GM18867 (cell line): ENCODE measurements around the gene CCIN.
A peak's percentile ranks its signal among the peaks of the same experiment; 100 is the strongest.

Source experiments
- ATAC-seq: cut with Tn5 transposase; IDR thresholded peaks from one replicate; pipeline ENCODE4 v1.9.1; 2021; ENCODE audit warnings: mild to moderate bottlenecking, moderate library complexity; ENCODE audit not compliant: unreplicated experiment

Gene CCIN

GRCh38 chr9:36189976-36190375, 20.8 kb downstream of the CCIN start:
- no peak for ATAC-seq

DNA sequence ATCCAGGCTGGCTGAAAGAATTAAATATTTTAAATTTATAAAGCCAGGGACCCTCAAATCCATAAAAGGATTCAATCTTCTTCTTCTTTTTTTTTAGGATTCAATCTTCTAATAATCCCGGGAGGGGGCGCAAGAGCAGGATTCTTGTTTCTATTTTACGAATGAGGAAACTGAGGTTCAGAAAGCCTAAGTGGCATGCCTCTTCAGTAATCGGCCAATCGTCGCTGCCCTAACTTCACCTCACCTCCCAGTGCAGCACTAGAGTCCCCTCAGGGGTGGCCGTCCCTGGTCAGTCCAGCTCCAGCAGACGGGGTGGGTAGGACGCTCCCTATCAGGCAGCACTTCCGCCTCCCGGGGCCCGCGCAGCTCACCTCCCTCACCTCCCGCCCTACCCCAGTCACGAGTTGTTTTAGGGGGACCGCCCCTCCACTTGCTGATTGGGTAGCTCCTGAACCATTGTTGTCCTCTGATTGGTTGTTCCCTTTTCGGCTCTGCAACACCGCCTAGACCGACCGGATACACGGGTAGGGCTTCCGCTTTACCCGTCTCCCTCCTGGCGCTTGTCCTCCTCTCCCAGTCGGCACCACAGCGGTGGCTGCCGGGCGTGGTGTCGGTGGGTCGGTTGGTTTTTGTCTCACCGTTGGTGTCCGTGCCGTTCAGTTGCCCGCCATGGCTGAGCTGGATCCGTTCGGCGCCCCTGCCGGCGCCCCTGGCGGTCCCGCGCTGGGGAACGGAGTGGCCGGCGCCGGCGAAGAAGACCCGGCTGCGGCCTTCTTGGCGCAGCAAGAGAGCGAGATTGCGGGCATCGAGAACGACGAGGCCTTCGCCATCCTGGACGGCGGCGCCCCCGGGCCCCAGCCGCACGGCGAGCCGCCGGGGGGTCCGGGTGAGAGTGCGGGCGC, 21.5 kb downstream of the CCIN start, which contains the start of gene CLTA:
Gene CLTA (plus strand): TSS at position 534 of the 902 bp plus-strand sequence. CDS start 136 bp downstream, at position 670.
- peak; percentile 97 for ATAC-seq

- peak; percentile 9 for ATAC-seq
Observed at GRCh38 chr9:36191290-36191645, 22.1 kb downstream of the CCIN start.

DNA sequence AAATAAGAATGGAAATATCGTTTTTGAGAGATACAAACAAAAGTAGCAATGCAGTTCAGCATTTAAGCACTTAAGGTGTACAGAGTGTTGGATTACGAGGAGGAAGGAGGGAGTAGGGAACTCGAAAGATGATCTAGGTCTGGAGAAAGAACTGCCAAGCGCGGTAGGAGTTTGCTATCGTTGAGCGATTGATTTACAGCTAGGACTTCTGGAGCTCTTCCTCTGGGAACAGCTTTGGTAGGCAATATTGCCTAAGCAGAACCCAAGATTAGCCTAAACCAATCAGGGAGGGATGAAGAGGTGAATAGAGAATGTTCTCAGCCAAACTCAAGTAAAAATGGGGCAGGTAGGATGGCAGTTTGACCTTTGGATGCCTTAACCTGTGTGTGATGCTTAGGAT, 22.5 kb downstream of the CCIN start:
- ATAC-seq = no peak

DNA sequence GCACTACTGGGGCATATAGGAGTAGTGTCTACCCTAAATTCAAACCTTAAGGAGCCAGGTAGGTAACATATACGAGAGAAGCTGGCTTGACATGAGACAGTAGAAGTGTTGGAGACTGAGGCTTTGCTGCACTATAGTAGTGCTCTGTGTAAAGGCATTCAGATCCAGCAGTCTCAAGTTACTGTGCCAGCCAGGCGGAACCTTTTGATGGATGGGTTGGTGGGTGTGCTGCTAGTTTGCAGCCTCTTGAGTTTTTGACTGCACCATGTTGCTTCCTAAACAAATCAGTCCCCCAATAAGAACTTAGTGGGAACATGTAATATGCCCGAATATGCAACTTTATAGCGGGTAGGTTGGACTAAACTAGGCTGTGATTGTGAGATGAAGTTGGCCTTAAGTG, 23.0 kb downstream of the CCIN start:
- ATAC-seq = no peak

- no peak for ATAC-seq
Observed at GRCh38 chr9:36193023-36193422, 23.8 kb downstream of the CCIN start.

DNA sequence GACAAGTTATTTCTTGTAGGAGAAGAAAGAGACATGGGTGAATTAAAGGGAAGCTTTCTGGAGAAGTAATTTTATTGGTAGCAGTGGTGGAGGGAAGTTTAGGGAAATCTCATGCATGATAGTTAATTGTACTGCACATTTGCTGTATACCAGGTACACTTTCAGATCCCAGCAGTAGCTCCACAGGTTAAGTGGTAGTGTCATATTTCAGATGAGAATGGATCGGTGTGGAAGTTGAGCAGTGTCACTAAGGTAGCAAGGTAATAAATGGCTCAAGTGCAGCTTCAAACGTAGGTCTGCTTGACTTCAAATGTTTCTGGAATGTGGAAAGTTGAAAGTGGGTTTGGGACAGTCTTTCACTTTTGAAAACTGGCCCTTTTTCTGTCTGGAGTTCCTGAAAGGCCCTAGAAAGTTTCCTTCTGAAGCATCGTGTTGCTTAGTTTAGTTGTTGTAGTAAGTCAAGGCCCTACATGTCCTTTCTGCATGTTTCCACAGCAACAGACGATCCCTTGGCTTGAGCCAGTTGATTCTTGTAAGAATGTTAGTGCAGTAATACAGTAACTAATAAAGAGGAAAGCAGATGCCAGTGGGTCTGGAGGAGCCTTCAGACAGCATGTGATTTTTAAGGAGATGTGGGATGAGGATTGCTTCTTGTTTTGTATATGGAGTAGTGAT, 25.3 kb downstream of the CCIN start:
- no peak for ATAC-seq

GRCh38 chr9:36204906-36205547, 35.8 kb downstream of the CCIN start:
- no peak for ATAC-seq

DNA sequence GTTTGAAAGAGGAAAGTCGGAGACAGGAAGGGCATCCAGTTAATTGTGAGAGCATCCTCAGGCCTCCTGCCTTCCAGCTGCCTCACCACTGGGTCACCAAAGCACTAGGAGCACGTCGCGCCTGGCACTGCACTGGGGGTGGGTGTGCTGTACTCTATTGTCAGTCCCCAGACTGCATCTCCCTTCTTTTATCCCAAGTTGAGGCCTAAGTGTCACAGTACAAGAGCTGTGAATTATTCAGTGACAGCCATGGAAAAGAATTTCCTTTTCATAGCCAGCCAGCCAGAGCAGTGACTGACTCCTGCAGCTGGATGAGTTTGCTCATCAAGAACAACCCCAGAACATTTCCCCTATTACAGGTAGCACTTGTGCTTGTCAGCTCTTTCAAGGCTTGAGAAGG, 37.8 kb downstream of the CCIN start:
- ATAC-seq = no peak

- no peak for ATAC-seq
Observed at GRCh38 chr9:36207546-36208012, 38.4 kb downstream of the CCIN start.

- no peak for ATAC-seq
Observed at GRCh38 chr9:36208521-36209253, 39.5 kb downstream of the CCIN start.

DNA sequence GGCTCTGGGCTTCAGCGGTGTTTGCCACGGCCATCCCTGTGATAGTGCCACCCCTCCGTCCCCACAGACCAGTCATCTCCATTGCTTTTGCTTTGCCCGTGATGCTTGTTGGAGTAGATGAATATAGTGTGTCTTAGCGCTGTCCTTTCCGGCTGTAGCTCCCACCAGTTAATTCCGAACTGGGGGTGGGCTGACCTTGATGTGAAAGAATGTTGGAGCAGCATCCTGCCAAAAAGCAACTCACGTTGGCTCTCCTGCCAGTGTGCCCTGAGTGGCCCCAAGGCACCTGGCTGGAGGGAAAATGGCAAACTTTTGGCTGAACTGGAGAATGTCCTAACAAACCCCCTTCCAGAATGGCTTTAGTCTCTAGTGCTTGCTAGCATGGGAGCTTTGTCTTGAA, 41.5 kb downstream of the CCIN start:
- no peak for ATAC-seq

DNA sequence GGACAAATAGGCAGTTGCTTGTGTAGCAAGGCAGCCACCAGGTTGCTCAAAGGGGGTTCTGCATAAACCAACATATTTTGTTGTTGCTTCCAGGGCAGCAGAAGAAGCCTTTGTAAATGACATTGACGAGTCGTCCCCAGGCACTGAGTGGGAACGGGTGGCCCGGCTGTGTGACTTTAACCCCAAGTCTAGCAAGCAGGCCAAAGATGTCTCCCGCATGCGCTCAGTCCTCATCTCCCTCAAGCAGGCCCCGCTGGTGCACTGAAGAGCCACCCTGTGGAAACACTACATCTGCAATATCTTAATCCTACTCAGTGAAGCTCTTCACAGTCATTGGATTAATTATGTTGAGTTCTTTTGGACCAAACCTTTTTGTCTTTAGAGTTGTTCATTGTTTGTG, 42.3 kb downstream of the CCIN start:
- no peak for ATAC-seq

DNA sequence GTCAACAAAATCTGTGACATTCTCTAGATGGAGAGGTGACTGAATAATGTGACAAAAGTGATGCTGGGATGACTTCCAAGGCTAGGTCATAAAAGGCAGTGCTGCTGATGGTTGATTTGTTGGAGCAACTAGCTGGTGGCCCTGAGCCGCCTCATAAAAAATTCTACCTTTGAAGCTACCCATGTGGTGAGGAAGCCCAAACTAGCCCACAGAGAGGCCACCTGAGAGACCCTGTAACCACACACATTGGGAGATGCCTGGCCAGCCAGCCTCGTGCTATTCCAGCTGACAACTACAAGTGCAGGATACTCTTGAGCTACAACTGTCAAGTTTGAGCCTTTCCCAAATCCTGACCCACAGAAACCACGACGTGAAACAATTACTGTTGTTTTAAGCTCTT, 44.2 kb downstream of the CCIN start:
- no peak for ATAC-seq

GRCh38 chr9:36213989-36214388, 44.8 kb downstream of the CCIN start:
- no peak for ATAC-seq

- no peak for ATAC-seq
Observed at GRCh38 chr9:36214571-36214970, 45.4 kb downstream of the CCIN start.

DNA sequence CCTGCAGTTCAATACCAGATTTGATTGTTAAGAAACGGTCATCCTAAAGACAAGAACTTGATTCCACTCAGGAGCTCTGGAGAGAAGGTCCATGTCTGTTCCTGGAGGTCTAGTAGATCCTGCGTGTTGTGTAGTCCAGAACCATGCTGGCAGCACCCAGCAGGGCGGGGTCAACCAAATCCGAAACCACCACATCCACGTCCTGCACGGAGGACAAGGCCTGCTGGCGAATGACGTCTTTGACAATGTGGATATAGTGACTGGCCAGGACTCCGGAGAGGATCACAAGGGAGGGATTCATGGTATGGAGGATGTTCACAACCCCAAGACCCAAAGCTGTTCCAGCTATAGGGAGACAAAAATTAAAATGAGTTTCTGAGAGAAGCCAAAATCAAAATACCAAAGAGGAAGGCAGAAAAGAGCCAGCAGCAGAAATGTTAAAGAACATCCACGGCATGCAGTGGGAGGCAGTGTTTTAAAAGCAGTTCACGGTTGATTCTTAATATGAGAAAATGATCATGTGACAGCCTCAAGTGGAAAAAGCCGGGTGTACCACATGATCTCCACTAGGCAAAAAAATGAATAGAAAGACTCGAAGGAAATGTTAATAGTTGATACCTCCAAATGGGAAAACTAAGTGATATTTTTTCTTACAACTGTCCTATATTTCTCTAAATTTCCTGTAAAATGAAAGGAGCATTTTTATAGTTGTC, 48.2 kb downstream of the CCIN start:
- ATAC-seq = no peak

DNA sequence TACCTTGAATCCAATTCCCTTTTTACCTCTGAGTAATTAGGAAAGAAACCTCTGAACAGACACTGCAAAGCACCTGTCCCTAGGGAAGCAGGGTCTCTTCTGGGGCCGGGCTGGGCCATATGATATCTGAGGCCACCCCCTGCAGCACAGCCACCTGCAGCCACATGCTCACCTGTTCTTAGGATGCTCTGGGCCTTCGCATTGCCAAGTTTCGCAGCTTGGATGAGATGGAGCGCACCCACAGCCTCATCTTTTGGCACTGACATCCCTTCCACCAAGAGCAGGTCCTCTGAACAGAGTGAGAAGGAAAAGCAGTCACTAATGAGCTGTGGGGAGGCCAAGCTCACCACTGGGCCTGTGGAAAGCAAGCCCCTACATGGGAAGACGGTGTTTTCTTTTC, 48.8 kb downstream of the CCIN start:
- no peak for ATAC-seq

GRCh38 chr9:36218411-36218901, 49.3 kb downstream of the CCIN start:
- no peak for ATAC-seq
